Lung (tissue), 12 donors: ENCODE data around the gene ZMAT5. TPM values are rescaled to one million over a fixed set of nuclear protein-coding genes. Genes with fewer than 3 reads are reported as not detected.

Experiments used
- ATAC-seq: fragments of 200-7000 bp; cut with Tn5 transposase; one replicate; pipeline ENCODE4 v1.9.1; 2020; ENCODE audit warnings: moderate number of reproducible peaks; ENCODE audit not compliant: insufficient read depth, low FRiP score
- DNase-seq, 3 donors: peaks; one replicate each; pipeline ENCODE4 v3.0.0-alpha.2; 2013 to 2017
- H3K27ac ChIP-seq, 2 donors: one replicate each; pipeline ENCODE4 v1.5.1; 2013; ENCODE audit warnings: mild to moderate bottlenecking in 2 of 2, moderate library complexity in 2 of 2, control low read depth in 1 of 2, inconsistent platforms in 1 of 2, low read depth in 1 of 2, low read length in 1 of 2
- H3K27me3 ChIP-seq, 3 donors: one replicate each; pipeline ENCODE4 v1.5.1; 2013; ENCODE audit warnings: low read length in 2 of 3; ENCODE audit not compliant: control insufficient read depth in 3 of 3, insufficient read depth in 3 of 3
- H3K36me3 ChIP-seq, 4 donors: one replicate each; pipeline ENCODE4 v1.5.1; 2013; ENCODE audit warnings: low read length in 4 of 4, mild to moderate bottlenecking in 1 of 4, moderate library complexity in 1 of 4; ENCODE audit not compliant: control insufficient read depth in 4 of 4, insufficient read depth in 4 of 4
- H3K4me1 ChIP-seq, 5 donors: one replicate each; pipeline ENCODE4 v1.5.1; 2013; ENCODE audit warnings: low read length in 5 of 5, mild to moderate bottlenecking in 2 of 5, moderate library complexity in 1 of 5; ENCODE audit not compliant: control insufficient read depth in 5 of 5, insufficient read depth in 5 of 5
- H3K4me3 ChIP-seq: one replicate; pipeline ENCODE4 v1.5.1; 2013; ENCODE audit warnings: mild to moderate bottlenecking, control low read depth, moderate library complexity
- H3K9ac ChIP-seq, 2 donors: one replicate each; pipeline ENCODE4 v1.5.1; 2013; ENCODE audit warnings: low read length in 2 of 2, control low read depth in 1 of 2; ENCODE audit not compliant: insufficient read depth in 1 of 2
- H3K9me3 ChIP-seq, 4 donors: one replicate each; pipeline ENCODE4 v1.5.1; 2013; ENCODE audit warnings: low read length in 3 of 4, mild to moderate bottlenecking in 1 of 4, moderate library complexity in 1 of 4; ENCODE audit not compliant: control insufficient read depth in 4 of 4, insufficient read depth in 3 of 4
- WGBS, 2 donors: extraction: QIAGEN DNeasy Blood & Tissue Kit; methylation state at CpG; one replicate each; pipeline ENCODE4 v1.1.7; 2013; 5-methylcytosine and 5-hydroxymethylcytosine counted together
- polyA plus RNA-seq, 2 donors: library from polyadenylated mRNA; stranded (reverse); fragments of 200-250 nt; gene quantifications; one replicate each; pipeline ENCODE4 v1.2.1, GENCODE V29; 2013
- total RNA-seq, 2 donors: library from RNA; depleted of rRNA in 1 of 2; stranded (reverse); fragments of >200 nt in 1 of 2; gene quantifications; one replicate each; pipeline ENCODE4 v1.2.1, GENCODE V29; 2014 to 2021
- TF ChIP-seq, protein P1 (sequence below): IDR thresholded peaks from 2 replicates; pipeline ENCODE4 v1.5.1; 2012; ENCODE audit warnings: mild to moderate bottlenecking; ENCODE audit errors: control extremely low read depth, extremely low read depth
- donor health status: control.
- donor health status: control.
- donor health status: Bipolar disorder and iron deficiency.
- donor health status: healthy.
- donor health status: DM: yes; HTN: yes; CAD: no.

The ZMAT5 gene
- total and polyA plus RNA-seq, 4 donors = 11.2 to 32.5 (median 25.4) TPM

DNA sequence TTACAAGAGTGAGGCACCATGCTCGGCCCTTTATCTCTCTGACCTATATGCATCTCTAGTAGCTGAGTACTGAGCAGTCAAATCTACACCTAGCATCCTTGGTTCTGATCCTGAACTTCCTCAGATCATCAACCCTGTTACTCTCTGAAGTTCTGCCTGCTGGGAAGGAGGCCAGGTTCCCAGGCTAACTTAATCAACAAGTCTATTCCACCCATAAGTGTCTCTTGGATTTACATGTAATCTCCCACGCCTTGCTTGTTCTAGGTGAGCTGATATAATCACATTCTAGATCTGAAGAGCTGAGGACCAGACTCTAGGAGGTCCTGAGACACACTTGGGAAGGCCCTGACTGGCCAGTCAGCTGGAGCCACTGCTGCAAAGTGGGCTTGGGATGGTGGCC is 24.9 kb downstream of the ZMAT5 start:
- H3K27ac ChIP-seq = no peak overlapping the region
- peaks cover 1 to 42% (median 3%) of the 10 kb centered on the region in 4 donors for H3K36me3 ChIP-seq
- no peak for DNase-seq
- no peaks in the 10 kb centered on the region for H3K9me3 ChIP-seq
- no peaks in the 10 kb centered on the region for H3K27me3 ChIP-seq
- TF ChIP-seq, protein P1, sequence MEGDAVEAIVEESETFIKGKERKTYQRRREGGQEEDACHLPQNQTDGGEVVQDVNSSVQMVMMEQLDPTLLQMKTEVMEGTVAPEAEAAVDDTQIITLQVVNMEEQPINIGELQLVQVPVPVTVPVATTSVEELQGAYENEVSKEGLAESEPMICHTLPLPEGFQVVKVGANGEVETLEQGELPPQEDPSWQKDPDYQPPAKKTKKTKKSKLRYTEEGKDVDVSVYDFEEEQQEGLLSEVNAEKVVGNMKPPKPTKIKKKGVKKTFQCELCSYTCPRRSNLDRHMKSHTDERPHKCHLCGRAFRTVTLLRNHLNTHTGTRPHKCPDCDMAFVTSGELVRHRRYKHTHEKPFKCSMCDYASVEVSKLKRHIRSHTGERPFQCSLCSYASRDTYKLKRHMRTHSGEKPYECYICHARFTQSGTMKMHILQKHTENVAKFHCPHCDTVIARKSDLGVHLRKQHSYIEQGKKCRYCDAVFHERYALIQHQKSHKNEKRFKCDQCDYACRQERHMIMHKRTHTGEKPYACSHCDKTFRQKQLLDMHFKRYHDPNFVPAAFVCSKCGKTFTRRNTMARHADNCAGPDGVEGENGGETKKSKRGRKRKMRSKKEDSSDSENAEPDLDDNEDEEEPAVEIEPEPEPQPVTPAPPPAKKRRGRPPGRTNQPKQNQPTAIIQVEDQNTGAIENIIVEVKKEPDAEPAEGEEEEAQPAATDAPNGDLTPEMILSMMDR = no peak
- WGBS, 2 donors = 93 to 96% methylated on average over 2 of the region's 2 CpGs
- H3K4me1 ChIP-seq = peaks cover 0 to 12% (median 0%) of the 10 kb centered on the region in 5 donors
- no peak for ATAC-seq
- H3K4me3 ChIP-seq = no peak overlapping the region
- no peak overlapping the region for H3K9ac ChIP-seq

DNA sequence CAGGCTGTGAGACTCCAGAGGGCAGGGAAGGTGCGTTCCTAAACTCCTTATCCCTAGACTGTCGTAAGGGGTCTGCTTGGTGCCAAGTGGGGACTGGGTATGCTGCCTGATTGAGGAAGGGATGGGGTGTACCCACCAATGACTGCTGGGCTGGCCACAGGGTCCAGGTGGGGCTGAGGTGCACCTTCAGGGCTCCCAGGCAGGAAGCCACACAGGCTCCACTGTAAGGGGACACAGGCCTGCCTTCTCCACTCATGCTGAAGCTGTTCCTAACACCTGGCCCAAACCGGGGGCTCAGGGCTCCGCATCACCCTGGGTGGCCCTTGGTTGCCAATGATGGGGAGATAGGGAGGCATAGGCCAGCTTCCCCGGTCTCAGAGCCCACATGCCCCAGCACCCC is 26.6 kb downstream of the ZMAT5 start:
- H3K36me3 ChIP-seq = peaks cover 0 to 37% (median 2%) of the 10 kb centered on the region in 4 donors
- TF ChIP-seq, protein P1 = no peak
- no peaks in the 10 kb centered on the region for H3K27me3 ChIP-seq
- H3K4me1 ChIP-seq = peaks cover 0 to 12% (median 0%) of the 10 kb centered on the region in 5 donors
- no peak for DNase-seq
- no peak overlapping the region for H3K4me3 ChIP-seq
- H3K27ac ChIP-seq = no peak overlapping the region
- 95 to 96% methylated on average over 5 of the region's 5 CpGs for WGBS, 2 donors
- H3K9me3 ChIP-seq = no peaks in the 10 kb centered on the region
- no peak overlapping the region for H3K9ac ChIP-seq
- ATAC-seq = no peak

DNA sequence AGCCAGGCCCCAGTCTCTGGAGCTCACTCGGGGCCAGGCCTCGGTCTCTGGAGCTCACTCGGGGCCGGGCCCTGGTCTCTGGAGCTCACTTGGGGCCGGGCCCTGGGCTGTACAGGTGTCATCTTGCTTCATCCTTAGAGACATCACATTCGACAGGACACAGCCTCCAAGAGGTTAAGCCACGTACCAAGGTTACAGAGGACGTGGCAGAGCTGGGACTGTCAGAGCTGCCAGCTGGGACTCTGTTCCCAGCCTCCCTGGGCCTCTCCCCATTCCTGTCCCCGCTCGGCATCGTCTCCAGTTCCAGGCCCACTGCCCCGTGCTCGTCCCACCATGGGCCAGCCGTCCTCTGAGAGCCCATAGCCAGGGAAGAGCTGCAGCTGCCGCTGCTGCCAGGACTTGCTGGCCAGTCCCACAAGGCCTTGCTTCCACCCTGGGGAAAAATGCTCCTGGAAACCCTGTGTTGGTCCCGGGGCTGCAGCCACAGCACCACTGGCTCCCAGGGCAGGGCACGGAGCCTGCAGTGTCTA is 27.4 kb downstream of the ZMAT5 start:
- H3K9ac ChIP-seq = no peak overlapping the region
- WGBS, 2 donors = 94 to 98% methylated on average over 17 of the region's 17 CpGs
- peaks cover 0 to 12% (median 0%) of the 10 kb centered on the region in 5 donors for H3K4me1 ChIP-seq
- no peak for DNase-seq
- TF ChIP-seq, protein P1 = no peak
- H3K9me3 ChIP-seq = no peaks in the 10 kb centered on the region
- H3K36me3 ChIP-seq = peaks cover 0 to 41% (median 2%) of the 10 kb centered on the region in 4 donors
- no peak overlapping the region for H3K4me3 ChIP-seq
- no peak for ATAC-seq
- no peaks in the 10 kb centered on the region for H3K27me3 ChIP-seq
- H3K27ac ChIP-seq = no peak overlapping the region
